Gastroesophageal sphincter (tissue), 4 donors: ENCODE measurements around the gene DYNLT2. TPM values are rescaled to one million over a fixed set of nuclear protein-coding genes. Genes with fewer than 3 reads are reported as not detected.

ENCODE experiments used
- ATAC-seq: fragments of 150-250 bp; one replicate; pipeline ENCODE4 v1.9.1; 2016; ENCODE audit warnings: mild to moderate bottlenecking, moderate library complexity
- H3K27ac ChIP-seq, 4 donors: fragments of 200-600 bp; sonication (generic) in 3 of 4; 1 replicate in 3 of 4; 2 replicates in 1 of 4; pipeline ENCODE4 v1.5.1; 2016 to 2019
- H3K27me3 ChIP-seq: fragments of 200-600 bp; sonication (generic); one replicate; pipeline ENCODE4 v1.5.1; 2019
- H3K36me3 ChIP-seq, 2 donors: fragments of 200-600 bp; sonication (generic); one replicate each; pipeline ENCODE4 v1.5.1; 2019; ENCODE audit warnings: control low read depth in 1 of 2
- H3K4me1 ChIP-seq, 3 donors: fragments of 200-600 bp; sonication (generic); 1 replicate in 2 of 3; 2 replicates in 1 of 3; pipeline ENCODE4 v1.5.1; 2016 to 2019; ENCODE audit warnings: control low read depth in 2 of 3
- H3K4me3 ChIP-seq, 2 donors: fragments of 200-600 bp; sonication (generic); one replicate each; pipeline ENCODE4 v1.5.1; 2019; ENCODE audit warnings: mild to moderate bottlenecking in 1 of 2, moderate library complexity in 1 of 2
- H3K9me3 ChIP-seq, 3 donors: fragments of 200-600 bp; sonication (generic); one replicate each; pipeline ENCODE4 v1.5.1; 2017 to 2019; ENCODE audit warnings: control low read depth in 2 of 3
- EP300 ChIP-seq: sonication (generic); formaldehyde crosslinking; IDR thresholded peaks from one replicate; pipeline ENCODE4 v1.6.1; 2017; ENCODE audit warnings: antibody characterized with exemption, mild to moderate bottlenecking
- POLR2A ChIP-seq, 2 donors: fragments of 450-650 bp; IDR thresholded peaks; one replicate each; pipeline ENCODE4 v1.6.1; 2017; ENCODE audit warnings: antibody characterized with exemption in 2 of 2, mild to moderate bottlenecking in 2 of 2, moderate library complexity in 1 of 2
- POLR2AphosphoS5 ChIP-seq: sonication (generic); formaldehyde crosslinking; IDR thresholded peaks from one replicate; pipeline ENCODE4 v1.6.1; 2017; ENCODE audit warnings: antibody characterized with exemption
- WGBS, 2 donors: methylation state at CpG; one replicate each; pipeline ENCODE4 v1.1.5; 2018; ENCODE audit warnings: low coverage in 1 of 2; 5-methylcytosine and 5-hydroxymethylcytosine counted together
- total RNA-seq, 4 donors: library from RNA; depleted of rRNA; stranded (reverse); fragments of >200 nt; gene quantifications; one replicate each; pipeline ENCODE4 v1.1.0, GENCODE V29; 2016
- TF ChIP-seq, protein P1 (sequence below), 4 experiments: fragments of 200-600 bp in 2 of 4; fragments of 450-650 bp in 2 of 4; sonication (generic) in 1 of 4; IDR thresholded peaks; one replicate each; pipeline ENCODE4 v1.5.1; 2017 to 2019; ENCODE audit warnings: antibody characterized with exemption in 4 of 4, mild to moderate bottlenecking in 2 of 4, moderate library complexity in 2 of 4

DYNLT2 gene
- total RNA-seq, 4 donors from 2014 or later, result 0.74 to 3.1 (median 1.4) TPM

GRCh38 chr6:169723200-169723909, 28.0 kb downstream of the DYNLT2 start:
- Histone ChIP-seq H3K27ac (peak overlapping the region; percentile 82 to 99 (median 98)), H3K9me3 (no peaks in the 10 kb centered on the region), H3K27me3 (no peaks in the 10 kb centered on the region), H3K36me3 (peaks cover 0 to under 1% of the 10 kb centered on the region in 2 donors), H3K4me1 (peaks cover 4 to 46% (median 9%) of the 10 kb centered on the region in 3 donors), H3K4me3 (peak overlapping the region; percentile 84 to 94)
- WGBS, 2 donors, result 0 to 3% methylated on average over 11 to 18 of the region's 70 CpGs
- peak; percentile 57 for ATAC-seq
- TF ChIP-seq, protein P1, sequence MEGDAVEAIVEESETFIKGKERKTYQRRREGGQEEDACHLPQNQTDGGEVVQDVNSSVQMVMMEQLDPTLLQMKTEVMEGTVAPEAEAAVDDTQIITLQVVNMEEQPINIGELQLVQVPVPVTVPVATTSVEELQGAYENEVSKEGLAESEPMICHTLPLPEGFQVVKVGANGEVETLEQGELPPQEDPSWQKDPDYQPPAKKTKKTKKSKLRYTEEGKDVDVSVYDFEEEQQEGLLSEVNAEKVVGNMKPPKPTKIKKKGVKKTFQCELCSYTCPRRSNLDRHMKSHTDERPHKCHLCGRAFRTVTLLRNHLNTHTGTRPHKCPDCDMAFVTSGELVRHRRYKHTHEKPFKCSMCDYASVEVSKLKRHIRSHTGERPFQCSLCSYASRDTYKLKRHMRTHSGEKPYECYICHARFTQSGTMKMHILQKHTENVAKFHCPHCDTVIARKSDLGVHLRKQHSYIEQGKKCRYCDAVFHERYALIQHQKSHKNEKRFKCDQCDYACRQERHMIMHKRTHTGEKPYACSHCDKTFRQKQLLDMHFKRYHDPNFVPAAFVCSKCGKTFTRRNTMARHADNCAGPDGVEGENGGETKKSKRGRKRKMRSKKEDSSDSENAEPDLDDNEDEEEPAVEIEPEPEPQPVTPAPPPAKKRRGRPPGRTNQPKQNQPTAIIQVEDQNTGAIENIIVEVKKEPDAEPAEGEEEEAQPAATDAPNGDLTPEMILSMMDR (IDR thresholded peaks at IDR 0.05), result peak in 1 of 4 experiments; percentile 4
- TF ChIP-seq POLR2A (IDR thresholded peaks at IDR 0.05) (peak; percentile 25 to 47), POLR2AphosphoS5 (peak; percentile 48), EP300 (no peak)

- WGBS, 2 donors, result 0 to 1% methylated on average over 6 to 22 of the region's 22 CpGs
- H3K4me1 ChIP-seq, result peaks cover 4 to 48% (median 9%) of the 10 kb centered on the region in 3 donors
These were observed 28.8 kb downstream of the DYNLT2 start for GRCh38 chr6:169722362-169723199.

DNA sequence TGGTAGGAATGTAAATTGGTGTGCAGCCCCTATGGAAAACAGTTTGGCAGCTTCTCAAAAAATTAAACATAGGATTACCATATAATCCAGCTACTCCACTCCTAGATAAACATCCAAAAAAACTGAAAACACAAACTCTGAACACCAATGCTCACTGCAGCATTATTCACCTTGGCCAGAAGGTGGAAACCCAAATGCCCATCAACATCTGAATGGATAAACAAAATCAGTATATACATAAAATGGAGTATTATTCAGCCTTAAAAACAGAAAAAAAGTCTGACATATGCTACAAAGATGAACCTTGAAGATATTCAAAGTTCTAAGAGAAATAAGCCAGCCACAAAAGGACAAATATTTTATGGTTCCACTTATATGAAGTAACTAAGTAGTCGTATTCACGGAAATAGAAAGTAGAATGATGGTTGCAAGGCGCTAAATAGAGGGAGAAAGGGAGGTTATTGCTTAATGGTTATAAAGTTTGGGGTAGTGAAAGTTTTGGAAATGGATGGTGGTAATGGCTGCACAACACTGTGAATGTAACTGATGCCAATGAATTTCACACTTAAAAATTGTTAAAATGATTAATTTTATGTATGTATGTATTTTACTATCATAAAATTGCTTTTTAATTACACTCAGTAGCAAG, 31.0 kb downstream of the DYNLT2 start:
- Histone ChIP-seq H3K36me3 (peaks cover 0 to 22% of the 10 kb centered on the region in 2 donors), H3K9me3 (no peaks in the 10 kb centered on the region), H3K4me1 (peaks cover 4 to 44% (median 9%) of the 10 kb centered on the region in 3 donors), H3K27me3 (no peaks in the 10 kb centered on the region), H3K27ac (no peak overlapping the region), H3K4me3 (no peak overlapping the region)
- 90 to 100% methylated on average over 3 of the region's 3 CpGs for WGBS, 2 donors
- TF ChIP-seq POLR2AphosphoS5 (no peak), POLR2A (IDR thresholded peaks at IDR 0.05) (no peak), EP300 (no peak)
- TF ChIP-seq, protein P1 (IDR thresholded peaks at IDR 0.05), result no peak
- ATAC-seq, result no peak

More at GRCh38 chr6:169722362-169723199, 28.8 kb downstream of the DYNLT2 start:
- H3K27me3 ChIP-seq, result no peaks in the 10 kb centered on the region
- H3K36me3 ChIP-seq, result peaks cover 0 to 4% of the 10 kb centered on the region in 2 donors
- H3K9me3 ChIP-seq, result no peaks in the 10 kb centered on the region
- peak overlapping the region; percentile 84 to 94 for H3K4me3 ChIP-seq
- TF ChIP-seq EP300 (no peak), POLR2A (IDR thresholded peaks at IDR 0.05) (no peak), POLR2AphosphoS5 (no peak)
- TF ChIP-seq, protein P1 (IDR thresholded peaks at IDR 0.05), result no peak
- peak; percentile 31 for ATAC-seq
- peak overlapping the region; percentile 82 to 99 (median 98) for H3K27ac ChIP-seq

GRCh38 chr6:169719117-169719516, 32.3 kb downstream of the DYNLT2 start:
- ATAC-seq, result no peak
- H3K27ac ChIP-seq, result no peak overlapping the region
- H3K9me3 ChIP-seq, result no peaks in the 10 kb centered on the region
- WGBS, 2 donors, result 73% methylated on average over 4 of the region's 4 CpGs
- peaks cover 4 to 37% (median 7%) of the 10 kb centered on the region in 3 donors for H3K4me1 ChIP-seq
- no peaks in the 10 kb centered on the region for H3K27me3 ChIP-seq
- no peak overlapping the region for H3K4me3 ChIP-seq
- H3K36me3 ChIP-seq, result peaks cover 6 to 34% of the 10 kb centered on the region in 2 donors
- no peak for TF ChIP-seq EP300
- TF ChIP-seq POLR2AphosphoS5, result no peak
- TF ChIP-seq POLR2A (IDR thresholded peaks at IDR 0.05), result no peak
- TF ChIP-seq, protein P1 (IDR thresholded peaks at IDR 0.05), result no peak
